Fibroblast of skin of scalp (primary cell): Measurements from ENCODE around the gene DMPK.
"Not testable (repeated sequence)": the region's sequence is repeated elsewhere in the genome, so short reads cannot be mapped to it uniquely, and the experiment has no call there.

Experiments used
- DNase-seq: peaks from one replicate; pipeline ENCODE4 v3.0.0-alpha.2; 2013

Gene DMPK

DNA sequence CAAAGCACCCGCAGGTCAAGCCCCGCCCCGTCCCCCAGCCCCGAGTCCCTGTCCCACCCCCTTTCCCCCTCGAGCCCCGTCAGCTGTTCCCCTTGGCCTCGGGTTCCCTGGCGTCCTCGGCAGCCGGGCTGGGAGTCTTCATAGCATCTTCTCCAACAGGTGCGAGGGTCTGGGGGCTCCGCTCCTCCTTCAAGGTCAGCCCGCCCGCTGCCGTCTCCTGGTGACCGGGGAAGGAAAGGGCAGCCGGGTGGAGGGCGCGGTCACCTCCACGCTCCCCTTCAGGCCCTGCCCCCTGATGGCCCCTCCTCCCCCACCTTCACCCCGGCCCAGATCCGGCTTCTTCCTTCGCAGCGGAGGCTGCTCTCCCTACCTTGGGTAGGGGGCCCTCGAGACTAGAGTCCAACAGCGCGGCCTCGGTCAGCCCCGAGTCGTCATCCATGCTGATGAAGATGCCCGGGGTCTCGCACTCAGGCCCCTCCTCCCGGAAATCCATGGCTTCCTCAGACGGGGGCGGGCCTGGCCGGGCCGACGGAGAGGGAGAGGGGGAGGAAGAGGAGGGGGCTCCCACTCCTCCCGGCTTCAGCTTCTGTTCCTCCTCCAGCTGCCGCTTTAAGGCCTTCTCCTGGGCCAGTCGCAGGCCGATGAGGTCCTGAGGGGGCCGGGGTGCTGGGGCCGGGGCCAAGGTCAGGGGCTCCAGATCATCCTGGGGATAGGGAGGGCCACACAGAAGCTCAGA is 33.4 kb upstream of the DMPK start:
- DNase-seq = no peak

DNA sequence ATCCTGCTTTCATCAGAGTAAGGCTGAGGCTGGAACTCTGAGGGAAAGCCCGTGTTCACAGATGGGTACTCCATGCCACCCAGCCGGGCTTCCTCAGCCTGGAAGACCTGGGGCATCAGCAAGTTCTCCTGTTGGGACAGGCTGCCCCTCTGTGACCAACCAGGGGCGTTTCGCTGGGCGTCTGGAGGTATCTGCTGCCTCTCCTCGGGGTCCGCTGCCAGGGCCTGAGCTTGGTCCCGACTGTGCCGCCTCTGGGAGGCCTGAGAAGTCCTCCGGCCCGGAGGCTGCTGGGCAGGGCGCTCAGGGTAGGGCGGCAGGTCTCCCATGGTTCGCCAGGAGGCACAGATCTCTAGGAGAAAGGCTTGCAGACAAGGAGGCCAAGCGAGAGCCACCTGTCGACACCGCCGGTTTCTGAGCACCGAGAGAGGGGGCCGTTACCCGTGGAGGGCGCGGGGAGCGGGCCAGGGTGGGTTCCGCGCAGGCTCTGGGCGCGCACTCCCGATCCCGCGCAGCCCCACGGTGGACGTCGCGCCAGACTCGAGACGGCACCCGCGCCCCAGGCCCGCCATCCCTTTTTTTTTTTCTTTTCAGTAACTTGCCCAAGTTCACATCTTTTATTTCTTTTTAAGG is 32.7 kb upstream of the DMPK start, which contains the start of gene RSPH6A:
Gene RSPH6A (minus strand): TSS at position 458 of the 630 bp plus-strand sequence. CDS start 132 bp downstream, at position 326.
- no peak for DNase-seq

DNA sequence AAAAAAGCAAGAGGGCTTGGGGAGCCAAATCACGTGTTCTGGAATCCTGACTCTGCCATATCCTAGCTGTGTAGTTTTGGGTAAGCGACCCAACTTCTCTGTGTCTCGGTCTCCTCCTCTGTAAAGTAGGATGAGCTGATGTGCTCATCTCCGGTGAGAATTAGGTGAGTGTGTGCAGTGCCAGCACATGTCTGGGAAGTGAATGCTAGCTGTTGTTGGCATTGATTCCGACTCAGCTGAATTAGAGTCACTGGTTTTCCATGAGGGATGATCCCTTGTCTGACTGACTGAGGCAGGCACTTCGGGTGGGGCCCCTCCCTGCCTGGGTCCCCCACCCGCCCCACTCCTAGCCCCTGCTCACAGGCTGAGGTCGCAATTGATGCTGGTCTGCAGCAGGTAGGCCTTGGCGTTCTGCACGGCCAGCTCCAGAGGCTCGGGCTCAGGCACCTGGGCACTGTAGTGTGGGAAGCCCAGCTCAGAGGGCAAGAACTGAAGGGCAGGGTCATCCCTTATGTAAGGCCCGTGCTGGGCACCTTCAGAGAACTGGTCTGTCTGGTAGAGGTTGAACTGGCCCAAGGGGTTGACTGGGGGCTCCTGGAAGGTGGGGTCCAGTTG is 32.0 kb upstream of the DMPK start:
- no peak for DNase-seq

DNA sequence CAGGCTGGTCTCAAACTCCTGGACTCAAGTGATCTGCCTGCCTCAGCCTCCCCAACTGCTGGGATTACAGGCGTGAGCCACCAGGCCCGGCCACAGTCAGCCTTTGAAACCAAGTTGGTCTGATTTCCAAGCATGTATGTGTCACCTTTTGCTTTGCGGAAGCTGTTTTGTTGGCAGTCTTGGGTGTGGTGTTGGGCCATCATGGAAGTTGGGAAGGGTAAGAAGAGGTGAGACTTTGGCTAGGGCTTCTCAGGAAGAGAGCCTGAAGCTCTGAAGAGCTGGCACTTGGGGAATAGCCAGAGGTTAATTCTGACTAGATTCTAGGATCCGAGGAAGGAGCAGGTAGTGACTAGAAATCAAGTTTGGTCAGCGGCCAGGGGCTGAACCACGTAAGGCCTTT is 30.0 kb upstream of the DMPK start:
- DNase-seq = no peak

DNA sequence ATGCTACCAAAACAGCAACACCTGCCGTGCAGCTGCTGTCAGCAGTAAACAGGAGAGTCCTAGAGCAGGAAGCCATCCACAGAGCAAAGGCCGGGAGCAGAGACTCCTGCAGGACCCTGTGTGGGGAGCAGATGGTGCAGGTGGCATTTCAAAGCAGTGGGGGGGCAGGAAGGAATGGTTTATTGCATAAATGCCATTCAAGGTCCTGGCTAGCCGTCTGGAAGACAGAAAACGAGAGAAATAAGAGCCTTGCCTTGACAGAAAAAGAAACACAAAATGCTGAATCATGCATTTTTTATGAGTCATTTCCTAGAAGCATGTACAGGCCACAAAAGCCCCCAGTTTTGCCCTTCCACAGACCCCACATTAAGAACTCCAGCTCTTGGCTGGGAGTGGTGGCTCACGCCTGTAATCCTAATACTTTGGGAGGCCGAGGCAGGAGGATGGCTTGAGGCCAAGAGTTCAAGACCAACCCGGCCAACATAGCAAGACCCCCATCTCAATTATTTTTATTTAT is 27.4 kb upstream of the DMPK start:
- peak; percentile 79 for DNase-seq

DNA sequence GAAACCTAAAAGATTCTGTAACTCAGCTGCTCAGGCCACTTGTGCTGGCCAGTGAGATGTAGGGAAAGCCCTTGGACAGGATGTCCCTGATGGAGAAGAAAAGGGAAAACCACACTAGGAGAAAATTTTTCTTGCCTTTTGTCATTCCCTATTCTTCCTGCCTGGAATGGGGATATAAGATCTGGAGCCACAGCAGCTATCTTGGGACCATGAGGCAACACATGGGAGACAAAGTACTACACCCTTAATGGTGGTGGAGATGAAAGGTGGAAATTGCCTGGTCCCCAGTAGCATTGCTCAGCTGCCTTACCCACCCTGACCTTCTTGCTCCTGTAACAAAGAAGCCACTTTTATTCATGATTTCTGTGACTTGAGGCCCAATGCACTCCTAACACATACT is 23.4 kb upstream of the DMPK start:
- DNase-seq = no peak

DNA sequence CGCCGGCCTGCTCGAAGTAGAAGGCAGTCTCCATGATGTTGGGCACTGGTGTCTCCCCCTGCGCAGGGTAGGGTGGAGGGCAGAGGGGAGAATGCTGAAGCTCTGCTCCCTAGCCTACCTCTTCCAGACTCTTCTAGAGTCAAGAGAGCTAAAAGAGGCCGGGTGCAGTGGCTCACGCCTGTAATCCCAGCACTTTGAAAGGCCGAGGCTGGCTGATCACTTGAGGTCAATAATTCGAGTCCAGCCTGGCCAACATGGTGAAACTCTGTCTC is 22.6 kb upstream of the DMPK start:
- DNase-seq = no peak

DNA sequence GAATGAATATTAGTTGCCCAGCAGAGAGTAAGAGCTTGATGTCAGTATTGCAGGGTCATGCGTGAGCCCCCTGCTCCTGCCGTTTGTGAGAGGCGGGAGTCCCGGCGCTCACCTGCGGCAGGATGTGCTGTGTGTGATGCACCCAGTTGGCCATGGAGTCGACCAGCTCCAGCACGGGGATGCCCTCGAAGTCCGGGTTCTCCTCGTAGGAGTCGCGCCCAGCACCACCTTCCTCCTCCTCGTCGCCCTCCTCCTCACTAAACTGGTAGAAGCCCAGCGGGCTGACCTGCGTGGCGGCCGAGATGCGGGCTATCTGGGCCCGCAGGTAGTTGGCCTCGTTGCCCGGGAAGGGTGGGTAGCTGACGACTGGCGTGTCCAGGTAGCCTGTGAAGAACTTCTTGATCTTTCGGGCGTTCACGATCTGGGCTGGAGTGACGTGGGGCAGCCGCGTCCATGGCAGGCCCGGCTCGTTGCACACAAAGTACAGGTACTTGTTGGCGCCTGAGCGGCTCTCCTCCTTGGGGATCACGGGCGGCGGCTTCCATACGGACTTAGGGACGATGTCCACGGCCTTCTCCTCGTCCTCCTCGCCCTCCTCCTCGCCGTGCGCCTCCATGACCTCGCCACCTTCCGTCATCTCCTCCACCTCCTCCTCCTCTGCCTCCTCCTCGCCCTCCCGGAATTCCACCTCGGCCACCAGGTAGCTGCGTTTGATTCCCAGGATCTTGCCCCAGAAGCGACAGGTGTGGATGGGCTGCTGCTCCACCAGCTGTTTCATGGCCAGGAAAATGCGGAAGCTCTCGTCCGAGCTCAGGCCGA is 22.1 kb upstream of the DMPK start:
- DNase-seq = no peak

DNA sequence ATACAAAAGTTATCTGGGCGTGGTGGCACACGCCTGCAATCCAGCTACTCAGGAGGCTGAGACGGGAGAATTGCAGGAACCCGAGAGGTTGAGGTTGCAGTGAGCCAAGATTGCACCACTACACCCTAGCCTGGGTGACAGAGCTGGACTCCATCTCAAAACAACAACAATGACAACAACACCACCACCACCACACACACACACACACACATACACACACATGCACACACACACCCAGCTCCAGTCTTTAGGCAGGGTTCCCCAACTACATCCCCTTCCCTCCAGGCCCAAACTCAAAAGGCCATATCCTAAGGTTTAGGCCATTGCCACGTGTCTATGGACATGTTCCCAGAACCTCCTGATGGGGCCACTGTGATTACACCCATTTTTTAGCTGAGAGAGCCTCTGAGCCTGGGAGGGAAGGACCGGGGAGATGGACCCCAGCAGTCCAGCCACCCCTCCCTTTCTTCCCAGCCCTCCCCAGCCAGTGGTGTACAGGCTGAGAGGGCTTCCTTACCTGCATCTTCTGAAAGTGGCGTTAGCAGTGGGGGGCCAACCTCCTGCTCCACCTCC is 19.4 kb upstream of the DMPK start:
- DNase-seq = no peak

DNA sequence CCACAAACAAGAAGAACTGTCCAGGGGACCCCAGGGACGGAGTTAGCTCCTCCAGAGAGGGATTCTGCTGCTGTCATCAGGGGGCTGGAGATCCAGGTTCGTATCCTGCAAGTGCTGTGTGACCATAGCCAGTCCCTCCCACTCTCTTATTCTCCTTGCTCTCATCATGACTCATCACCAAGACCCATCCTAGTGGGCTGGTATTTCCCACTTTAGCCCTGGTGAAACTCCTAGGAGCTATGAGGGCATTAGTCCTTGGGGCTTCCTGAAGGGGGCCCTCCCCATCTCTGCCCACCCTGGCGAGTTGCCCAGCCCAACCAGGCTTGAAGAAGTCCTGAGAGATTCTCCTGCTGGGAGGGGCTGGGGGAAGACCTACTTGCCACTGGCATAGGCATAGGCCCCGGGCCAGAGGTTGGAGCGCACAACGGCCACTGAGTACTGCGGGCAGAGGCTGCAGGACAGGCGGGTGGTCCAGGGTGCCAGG is 17.8 kb upstream of the DMPK start:
- peak; percentile 73 for DNase-seq

DNA sequence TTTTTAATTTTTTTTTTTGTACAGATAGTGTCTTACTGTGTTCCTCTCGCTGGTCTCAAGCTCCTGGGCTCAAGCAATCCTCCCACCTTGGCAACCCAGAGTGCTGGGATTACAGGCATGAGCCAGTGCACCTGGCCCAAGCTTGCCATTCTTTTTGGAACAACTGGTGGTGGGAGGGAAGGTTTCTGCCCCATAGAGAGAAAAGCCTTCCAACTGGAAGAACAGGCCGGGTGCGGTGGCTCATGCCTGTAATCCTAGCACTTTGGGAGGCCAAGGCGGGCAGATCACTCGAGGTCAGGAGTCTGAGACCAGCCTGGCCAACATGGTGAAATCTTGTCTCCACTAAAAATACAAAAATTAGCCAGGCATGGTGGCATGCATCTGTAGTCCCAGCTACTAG is 17.3 kb upstream of the DMPK start:
- DNase-seq = not testable (repeated sequence)

DNA sequence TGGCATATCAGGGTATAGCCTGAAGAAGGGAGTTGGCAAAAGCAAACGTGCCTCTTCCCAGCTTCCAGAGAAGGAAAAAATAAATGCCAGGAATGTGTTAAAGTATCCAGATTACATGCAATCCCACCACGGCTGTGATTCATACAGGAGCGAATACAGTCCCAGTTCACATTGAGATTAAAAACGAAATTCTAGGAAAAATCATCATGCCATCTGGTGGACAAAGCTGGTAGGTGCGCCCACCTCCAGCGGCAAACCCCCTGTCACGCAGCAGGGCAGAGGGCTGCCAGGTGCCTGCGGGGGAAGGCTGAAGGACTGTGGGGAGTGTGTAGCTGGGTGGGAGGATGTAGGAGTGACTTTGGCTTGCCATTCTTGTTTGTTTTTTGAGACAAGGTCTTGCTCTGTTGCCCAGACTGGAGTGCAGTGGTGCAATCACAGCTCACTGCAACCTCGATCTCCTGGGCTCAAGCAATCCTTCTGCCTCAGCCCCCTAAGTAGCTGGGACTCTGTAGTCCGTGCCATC is 16.8 kb upstream of the DMPK start:
- DNase-seq = peak; percentile 93

DNA sequence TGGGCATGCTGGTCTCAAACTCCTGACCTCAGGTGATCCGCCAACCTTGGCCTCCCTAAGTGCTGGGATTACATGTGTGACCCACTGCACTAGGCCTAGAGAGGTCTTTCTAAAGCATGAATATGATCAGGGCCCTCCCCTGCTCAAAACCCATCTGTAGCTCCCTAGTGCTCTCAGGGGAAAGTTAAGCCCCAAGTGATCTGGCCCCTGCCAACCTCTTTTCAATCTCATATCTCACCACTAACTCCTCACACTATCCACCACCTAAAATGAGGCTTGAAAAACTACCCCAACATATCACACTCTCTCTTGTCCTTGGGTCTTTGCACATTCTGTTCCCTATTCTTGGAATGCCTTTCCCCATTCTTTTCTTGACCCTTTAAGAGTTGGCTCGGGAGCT is 12.3 kb upstream of the DMPK start:
- DNase-seq = no peak

DNA sequence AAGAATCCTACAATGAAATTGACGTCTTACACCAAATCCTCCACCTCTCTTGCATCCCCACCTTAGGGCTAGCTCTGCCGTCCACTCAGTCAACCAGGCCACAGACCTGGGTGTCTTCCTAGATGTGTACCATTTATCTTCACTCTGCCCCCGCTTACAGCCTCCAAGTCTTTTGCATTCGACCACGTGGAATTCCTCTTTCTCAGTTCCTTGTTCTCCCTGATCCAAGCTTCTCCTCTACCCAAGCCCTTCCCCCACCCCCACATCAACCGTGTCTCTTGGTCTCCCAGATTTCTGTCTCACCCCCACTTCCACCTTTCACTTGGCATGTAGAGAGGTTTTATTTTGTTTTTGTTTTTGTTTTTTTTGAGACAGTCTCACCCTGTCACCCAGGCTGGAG is 11.6 kb upstream of the DMPK start:
- no peak for DNase-seq

DNA sequence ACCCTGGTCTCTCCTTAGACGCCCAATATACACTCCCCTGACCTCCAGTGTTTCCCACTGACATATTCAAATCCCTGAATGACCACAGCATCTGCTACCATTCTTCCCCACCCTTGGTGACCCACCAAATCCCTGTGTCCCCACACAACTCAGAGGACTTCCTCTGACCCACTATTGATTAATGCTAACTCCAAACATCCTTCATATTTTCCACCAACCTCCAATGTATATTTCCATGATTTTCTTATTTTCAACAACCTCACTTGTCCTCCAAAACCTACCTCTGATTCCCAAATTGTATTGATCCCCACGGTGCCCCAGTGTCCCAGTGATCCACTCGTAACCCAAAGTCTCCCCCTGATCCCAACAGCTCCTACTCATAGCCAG is 10.9 kb upstream of the DMPK start:
- no peak for DNase-seq

DNA sequence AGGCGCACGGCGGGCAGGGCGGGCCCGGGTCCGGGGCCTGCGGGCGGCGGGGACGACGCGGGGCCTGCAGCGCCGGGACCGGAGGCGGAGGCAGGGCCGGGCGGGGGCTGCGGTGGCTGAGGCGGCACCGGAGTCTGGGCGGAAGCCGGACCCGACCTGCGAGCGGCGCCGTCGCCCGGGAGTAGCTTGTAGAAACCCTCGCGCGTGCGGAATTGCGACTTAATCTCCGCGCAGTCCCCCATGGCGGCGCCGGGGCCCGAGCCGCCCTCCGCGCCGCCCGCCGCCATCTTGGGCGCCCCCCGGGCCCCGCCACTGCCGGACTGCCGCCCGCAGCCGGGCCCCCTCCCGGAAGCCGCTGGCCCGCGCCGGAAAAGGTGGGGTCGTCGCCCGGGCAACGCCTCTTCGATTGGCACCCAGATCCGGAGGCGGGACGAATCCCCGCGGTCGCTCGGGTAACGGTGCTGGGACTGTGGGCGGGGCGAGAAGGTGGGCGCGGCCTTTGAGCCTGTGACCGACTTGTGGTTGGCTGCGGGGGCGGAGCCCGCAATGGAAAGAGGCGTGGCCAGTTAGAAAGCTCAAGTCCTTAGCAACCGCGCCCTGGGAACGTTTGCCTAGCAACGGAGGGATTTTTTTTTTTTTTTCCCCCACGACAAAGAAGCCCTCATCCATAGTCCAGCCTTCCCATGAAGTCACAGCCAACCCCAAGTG is 10.3 kb upstream of the DMPK start, which contains the start of gene DMWD:
Gene DMWD (minus strand): TSS at position 376 of the 708 bp plus-strand sequence. CDS start 89 bp downstream, at position 287.
- peak; percentile 99 for DNase-seq

DNA sequence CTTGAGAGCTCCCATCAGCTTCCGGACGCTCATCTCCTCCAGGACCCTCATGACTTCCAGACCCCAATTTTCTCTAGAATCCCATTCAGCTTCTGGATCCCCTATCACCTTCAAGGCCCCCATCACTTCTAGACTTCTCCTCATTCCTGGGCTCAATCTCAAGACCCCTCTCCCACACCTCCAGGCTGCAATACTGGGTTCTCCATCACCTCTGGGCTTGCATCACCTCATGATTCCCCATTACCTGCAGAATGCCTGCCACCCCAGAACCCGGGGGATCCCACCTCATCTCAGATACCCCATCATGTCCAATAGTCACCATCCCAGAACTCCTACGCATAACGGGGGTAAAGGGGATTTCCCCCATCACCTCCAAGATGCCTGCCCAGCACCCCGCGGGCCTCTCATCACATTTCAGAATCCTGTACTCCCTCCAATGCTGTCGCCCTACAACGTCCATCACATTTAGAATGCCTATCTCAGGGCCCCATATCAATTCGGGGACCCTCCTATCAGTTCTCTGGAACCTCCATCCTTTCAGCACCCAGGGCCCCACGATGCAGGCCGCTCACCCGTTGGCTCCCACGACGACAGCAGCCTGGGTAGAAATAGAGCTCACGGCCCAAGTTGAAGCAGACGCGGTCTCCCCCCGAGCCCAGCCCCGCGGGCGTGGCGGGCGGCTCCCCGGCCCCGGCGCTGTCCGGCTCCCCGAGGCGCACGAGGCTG is 9.6 kb upstream of the DMPK start:
- DNase-seq = no peak

DNA sequence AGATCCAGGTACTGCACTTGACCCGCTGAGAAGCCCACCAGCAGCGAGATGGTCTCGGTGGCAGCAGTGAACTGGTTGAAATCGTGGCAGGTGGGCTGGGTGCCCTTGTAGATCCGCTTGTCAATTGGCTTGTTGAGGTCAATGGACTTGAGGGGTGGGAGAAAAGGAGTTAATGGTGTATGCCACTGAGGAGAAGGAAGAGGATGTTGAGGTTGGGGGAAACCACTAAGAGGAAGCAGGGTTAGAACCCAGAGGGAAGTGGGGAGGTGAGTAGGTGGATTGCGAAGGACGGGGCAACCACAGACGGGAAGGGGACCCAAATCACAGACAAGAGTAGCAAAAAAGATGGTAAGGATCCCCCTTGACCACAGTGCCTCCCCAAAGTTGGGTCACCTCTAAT is 8.7 kb upstream of the DMPK start:
- no peak for DNase-seq

DNA sequence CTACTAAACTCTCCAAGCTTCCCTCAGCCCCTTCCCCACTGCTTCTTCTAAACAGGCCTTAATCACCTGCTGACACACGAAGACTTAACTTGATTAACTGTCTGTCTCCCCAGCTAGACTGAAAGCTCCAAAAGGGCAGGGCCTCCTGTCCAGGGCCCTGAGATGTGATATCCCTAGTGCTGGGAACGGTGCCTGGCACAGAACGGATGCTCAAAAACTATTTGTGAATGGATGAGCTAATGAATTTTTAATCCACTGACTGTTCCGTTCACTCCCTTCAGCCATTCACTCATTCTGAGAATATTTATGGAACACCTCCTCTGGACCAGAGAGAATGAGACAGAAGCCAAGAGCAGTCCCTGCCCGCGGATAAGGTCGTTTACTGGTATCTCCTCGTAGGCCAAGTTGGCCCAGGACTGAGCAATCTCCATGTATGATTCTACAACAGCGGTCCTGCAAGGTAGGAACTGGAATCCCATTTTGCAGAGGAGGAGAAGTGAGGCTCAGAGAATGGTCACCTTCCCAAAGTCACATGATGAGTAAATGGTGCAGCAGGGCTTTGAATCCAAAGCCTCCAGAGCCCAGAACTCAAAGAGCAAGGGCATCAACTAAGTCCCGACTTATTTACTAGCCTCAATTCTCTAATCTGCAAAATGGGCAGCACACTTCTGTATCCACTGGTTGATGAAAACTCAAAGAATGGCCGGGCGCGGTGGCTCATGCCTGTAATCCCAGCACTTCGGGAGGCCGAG is 6.9 kb upstream of the DMPK start:
- no peak for DNase-seq

DNA sequence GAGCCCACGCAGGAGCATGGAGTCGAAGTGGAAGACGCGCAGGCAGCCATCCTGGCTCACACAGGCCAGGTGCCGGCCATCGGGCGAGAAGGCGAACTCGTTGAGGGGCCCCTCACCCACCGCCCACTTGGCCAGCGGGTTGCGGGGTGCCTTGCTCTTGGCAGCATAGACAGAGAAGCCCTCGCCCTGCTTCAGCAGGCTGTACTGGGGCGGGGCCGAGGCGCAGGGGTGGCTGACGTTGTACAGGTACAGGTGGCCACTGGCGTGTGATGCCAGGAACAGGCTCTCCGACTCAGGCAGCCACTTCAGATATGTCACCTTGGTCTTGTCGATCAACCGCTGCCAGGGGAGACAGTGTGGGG is 4.2 kb upstream of the DMPK start:
- DNase-seq = no peak
